Effector memory CD8-positive, alpha-beta T cell (primary cell): ENCODE data around the gene KCNJ8.
"Not testable (repeated sequence)": the region's sequence is repeated elsewhere in the genome, so short reads cannot be mapped to it uniquely, and the experiment has no call there.

Experiments used
- ATAC-seq: fragments of 150-1000 bp; cut with Tn5 transposase; replicated peaks from 2 replicates; pipeline ENCODE4 v1.10.0; 2021; ENCODE audit warnings: mild to moderate bottlenecking, moderate library complexity
- DNase-seq, 3 experiments: peaks; one replicate each; pipeline ENCODE4 v3.0.0; 2021
- H3K27ac Mint-ChIP-seq, 2 donors: one replicate each; pipeline ENCODE4 v1.8.0; 2022; ENCODE audit warnings: mild to moderate bottlenecking in 2 of 2, mixed read lengths in 2 of 2, moderate library complexity in 2 of 2
- H3K27me3 Mint-ChIP-seq, 2 donors: one replicate each; pipeline ENCODE4 v1.8.0; 2022; ENCODE audit warnings: mixed read lengths in 2 of 2
- H3K36me3 Mint-ChIP-seq: one replicate; pipeline ENCODE4 v1.8.0; 2022; ENCODE audit warnings: mild to moderate bottlenecking, moderate library complexity, mixed read lengths; ENCODE audit not compliant: insufficient read depth
- H3K4me1 Mint-ChIP-seq, 2 donors: one replicate each; pipeline ENCODE4 v1.8.0; 2022; ENCODE audit warnings: low read depth in 2 of 2, mixed read lengths in 2 of 2
- H3K4me3 Mint-ChIP-seq, 2 donors: one replicate each; pipeline ENCODE4 v1.8.0; 2022; ENCODE audit warnings: mild to moderate bottlenecking in 2 of 2, mixed read lengths in 2 of 2, moderate library complexity in 2 of 2
- H3K9me3 Mint-ChIP-seq, 2 donors: one replicate each; pipeline ENCODE4 v1.8.0; 2022; ENCODE audit warnings: mixed read lengths in 2 of 2
- total RNA-seq, 9 experiments: gene quantifications; one replicate each; lab custom pipeline; 2026; lab: John Stamatoyannopoulos, UW

Gene KCNJ8
- total RNA-seq: 0 to 0.30 (median 0) reads per million in 9 experiments

GRCh38 chr12:21774358-21775132 lies at the start of gene KCNJ8:
Gene KCNJ8 (minus strand): TSS chr12:21774706. CDS start chr12:21773616, 1,090 bp downstream.
- peak within 1 kb of the TSS; percentile 38 to 40 for H3K4me3 Mint-ChIP-seq
- ATAC-seq: peak; percentile 19
- no peaks in the 10 kb centered on the region for H3K36me3 Mint-ChIP-seq
- H3K27ac Mint-ChIP-seq: no peak within 1 kb of the TSS
- no peaks in the 10 kb centered on the region for H3K9me3 Mint-ChIP-seq
- peaks cover 0 to 2% of the 10 kb centered on the region in 2 donors for H3K4me1 Mint-ChIP-seq
- H3K27me3 Mint-ChIP-seq: peaks cover 37 to 57% of the 10 kb centered on the region in 2 donors
- DNase-seq: no peak

GRCh38 chr12:21823581-21823980 lies 49.1 kb upstream of the KCNJ8 start:
- H3K4me3 Mint-ChIP-seq: no peak overlapping the region
- no peaks in the 10 kb centered on the region for H3K27me3 Mint-ChIP-seq
- H3K36me3 Mint-ChIP-seq: no peaks in the 10 kb centered on the region
- H3K9me3 Mint-ChIP-seq: no peaks in the 10 kb centered on the region
- no peaks in the 10 kb centered on the region for H3K4me1 Mint-ChIP-seq
- ATAC-seq (no peak), DNase-seq (no peak)
- H3K27ac Mint-ChIP-seq: no peak overlapping the region

GRCh38 chr12:21819678-21820077 lies 45.2 kb upstream of the KCNJ8 start:
- H3K27me3 Mint-ChIP-seq: no peaks in the 10 kb centered on the region
- no peak overlapping the region for H3K4me3 Mint-ChIP-seq
- H3K4me1 Mint-ChIP-seq: no peaks in the 10 kb centered on the region
- no peak overlapping the region for H3K27ac Mint-ChIP-seq
- no peak for DNase-seq
- no peaks in the 10 kb centered on the region for H3K36me3 Mint-ChIP-seq
- ATAC-seq: no peak
- H3K9me3 Mint-ChIP-seq: no peaks in the 10 kb centered on the region

GRCh38 chr12:21819236-21819635 lies 44.7 kb upstream of the KCNJ8 start:
- DNase-seq (no peak), ATAC-seq (no peak)
- H3K4me1 Mint-ChIP-seq: no peaks in the 10 kb centered on the region

GRCh38 chr12:21818627-21819026 lies 44.1 kb upstream of the KCNJ8 start:
- H3K27ac Mint-ChIP-seq: no peak overlapping the region
- no peaks in the 10 kb centered on the region for H3K9me3 Mint-ChIP-seq
- DNase-seq: no peak
- no peaks in the 10 kb centered on the region for H3K27me3 Mint-ChIP-seq
- H3K4me3 Mint-ChIP-seq: no peak overlapping the region
- ATAC-seq: no peak
- H3K36me3 Mint-ChIP-seq: no peaks in the 10 kb centered on the region
- H3K4me1 Mint-ChIP-seq: no peaks in the 10 kb centered on the region

More at GRCh38 chr12:21819236-21819635, 44.7 kb upstream of the KCNJ8 start:
- no peaks in the 10 kb centered on the region for H3K27me3 Mint-ChIP-seq
- H3K36me3 Mint-ChIP-seq: no peaks in the 10 kb centered on the region
- H3K9me3 Mint-ChIP-seq: no peaks in the 10 kb centered on the region
- H3K27ac Mint-ChIP-seq: no peak overlapping the region
- no peak overlapping the region for H3K4me3 Mint-ChIP-seq

- H3K4me1 Mint-ChIP-seq: no peaks in the 10 kb centered on the region
- no peaks in the 10 kb centered on the region for H3K36me3 Mint-ChIP-seq
- no peak overlapping the region for H3K27ac Mint-ChIP-seq
- no peak overlapping the region for H3K4me3 Mint-ChIP-seq
- no peaks in the 10 kb centered on the region for H3K27me3 Mint-ChIP-seq
- DNase-seq (no peak), ATAC-seq (no peak)
- H3K9me3 Mint-ChIP-seq: no peaks in the 10 kb centered on the region
These were observed 41.0 kb upstream of the KCNJ8 start for GRCh38 chr12:21815306-21816062.

- Mint-ChIP-seq H3K9me3 (no peaks in the 10 kb centered on the region), H3K36me3 (no peaks in the 10 kb centered on the region), H3K4me3 (no peak overlapping the region), H3K27ac (no peak overlapping the region), H3K27me3 (no peaks in the 10 kb centered on the region), H3K4me1 (no peaks in the 10 kb centered on the region)
- no peak for DNase-seq
- ATAC-seq: no peak
These were observed 40.3 kb upstream of the KCNJ8 start for GRCh38 chr12:21814814-21815213.

GRCh38 chr12:21814327-21814726 lies 39.8 kb upstream of the KCNJ8 start:
- H3K4me1 Mint-ChIP-seq: no peaks in the 10 kb centered on the region
- H3K27ac Mint-ChIP-seq: no peak overlapping the region
- no peaks in the 10 kb centered on the region for H3K9me3 Mint-ChIP-seq
- ATAC-seq (no peak), DNase-seq (no peak)
- H3K36me3 Mint-ChIP-seq: no peaks in the 10 kb centered on the region
- no peak overlapping the region for H3K4me3 Mint-ChIP-seq
- no peaks in the 10 kb centered on the region for H3K27me3 Mint-ChIP-seq

- Mint-ChIP-seq H3K36me3 (no peaks in the 10 kb centered on the region), H3K4me1 (no peaks in the 10 kb centered on the region), H3K9me3 (no peaks in the 10 kb centered on the region), H3K27ac (no peak overlapping the region), H3K4me3 (no peak overlapping the region), H3K27me3 (no peaks in the 10 kb centered on the region)
- DNase-seq (no peak), ATAC-seq (no peak)
These were observed 39.2 kb upstream of the KCNJ8 start for GRCh38 chr12:21813751-21814150.

GRCh38 chr12:21813125-21813524 lies 38.6 kb upstream of the KCNJ8 start:
- H3K4me3 Mint-ChIP-seq: no peak overlapping the region
- no peak overlapping the region for H3K27ac Mint-ChIP-seq
- ATAC-seq (no peak), DNase-seq (no peak)
- no peaks in the 10 kb centered on the region for H3K27me3 Mint-ChIP-seq
- H3K36me3 Mint-ChIP-seq: no peaks in the 10 kb centered on the region
- H3K9me3 Mint-ChIP-seq: no peaks in the 10 kb centered on the region
- H3K4me1 Mint-ChIP-seq: no peaks in the 10 kb centered on the region

GRCh38 chr12:21812340-21812739 lies 37.8 kb upstream of the KCNJ8 start:
- not testable (repeated sequence) for H3K9me3 Mint-ChIP-seq, H3K4me1 Mint-ChIP-seq, H3K27ac Mint-ChIP-seq, DNase-seq, ATAC-seq, H3K4me3 Mint-ChIP-seq, H3K36me3 Mint-ChIP-seq, H3K27me3 Mint-ChIP-seq

- ATAC-seq: no peak
- H3K9me3 Mint-ChIP-seq: no peaks in the 10 kb centered on the region
- H3K4me3 Mint-ChIP-seq: no peak overlapping the region
- no peaks in the 10 kb centered on the region for H3K27me3 Mint-ChIP-seq
- H3K36me3 Mint-ChIP-seq: no peaks in the 10 kb centered on the region
- no peaks in the 10 kb centered on the region for H3K4me1 Mint-ChIP-seq
- DNase-seq: no peak
- H3K27ac Mint-ChIP-seq: no peak overlapping the region
These were observed 34.6 kb upstream of the KCNJ8 start for GRCh38 chr12:21809100-21809499.

- Mint-ChIP-seq H3K4me3 (no peak overlapping the region), H3K36me3 (no peaks in the 10 kb centered on the region), H3K27ac (no peak overlapping the region), H3K27me3 (no peaks in the 10 kb centered on the region), H3K9me3 (no peaks in the 10 kb centered on the region), H3K4me1 (no peaks in the 10 kb centered on the region)
- ATAC-seq (no peak), DNase-seq (no peak)
These were observed 31.7 kb upstream of the KCNJ8 start for GRCh38 chr12:21806255-21806654.
